T-helper 2 cell (primary cell): ENCODE data around the gene ZNF292.
"Not testable (repeated sequence)": the region's sequence is repeated elsewhere in the genome, so short reads cannot be mapped to it uniquely, and the experiment has no call there.

Experiments
- DNase-seq, 5 experiments: peaks; one replicate each; pipeline versions ENCODE4 v3.0.0 to v3.0.0-alpha.2; 2012 to 2022

The ZNF292 gene

DNA sequence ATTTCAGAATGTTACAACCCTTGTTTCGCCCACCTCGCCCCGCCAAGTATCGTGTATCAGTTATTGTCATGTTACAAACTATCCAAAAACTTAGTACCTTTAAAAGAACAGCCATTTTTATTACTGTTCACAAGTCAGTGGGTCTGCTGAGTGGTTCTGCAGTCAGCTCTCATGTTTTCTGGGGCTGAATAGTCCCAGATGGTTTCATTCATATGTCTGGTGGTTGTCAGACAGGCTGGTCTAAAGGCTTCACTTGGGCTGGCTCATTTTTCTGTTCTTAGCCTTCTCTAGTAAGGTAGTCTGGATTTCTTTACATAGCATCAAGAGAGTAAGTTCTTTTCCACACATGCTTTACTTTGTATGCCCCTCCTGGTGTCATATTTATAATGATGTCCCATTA, 8.6 kb downstream of the ZNF292 start:
- DNase-seq = no peak

- no peak for DNase-seq
These were observed 9.1 kb downstream of the ZNF292 start for GRCh38 chr6:87164506-87164905.

DNA sequence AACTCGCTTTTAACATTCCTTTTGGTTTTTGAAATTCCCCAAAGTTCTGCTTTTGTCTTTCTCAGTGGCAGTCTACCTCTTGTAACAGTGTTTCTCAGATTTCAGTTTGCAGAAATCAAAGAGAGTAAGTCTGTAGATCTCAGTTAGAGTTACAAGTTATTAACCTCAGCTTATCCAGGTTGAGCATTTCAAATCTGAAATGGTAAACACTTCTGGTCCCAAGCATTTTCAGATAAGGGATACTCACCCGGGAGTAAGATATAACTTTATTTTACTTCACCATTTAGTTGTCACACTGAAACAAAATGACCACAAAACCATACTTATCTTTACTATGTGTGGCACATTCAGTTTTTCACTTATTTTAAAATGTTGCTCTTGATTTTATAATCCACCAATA, 9.8 kb downstream of the ZNF292 start:
- DNase-seq = no peak

DNA sequence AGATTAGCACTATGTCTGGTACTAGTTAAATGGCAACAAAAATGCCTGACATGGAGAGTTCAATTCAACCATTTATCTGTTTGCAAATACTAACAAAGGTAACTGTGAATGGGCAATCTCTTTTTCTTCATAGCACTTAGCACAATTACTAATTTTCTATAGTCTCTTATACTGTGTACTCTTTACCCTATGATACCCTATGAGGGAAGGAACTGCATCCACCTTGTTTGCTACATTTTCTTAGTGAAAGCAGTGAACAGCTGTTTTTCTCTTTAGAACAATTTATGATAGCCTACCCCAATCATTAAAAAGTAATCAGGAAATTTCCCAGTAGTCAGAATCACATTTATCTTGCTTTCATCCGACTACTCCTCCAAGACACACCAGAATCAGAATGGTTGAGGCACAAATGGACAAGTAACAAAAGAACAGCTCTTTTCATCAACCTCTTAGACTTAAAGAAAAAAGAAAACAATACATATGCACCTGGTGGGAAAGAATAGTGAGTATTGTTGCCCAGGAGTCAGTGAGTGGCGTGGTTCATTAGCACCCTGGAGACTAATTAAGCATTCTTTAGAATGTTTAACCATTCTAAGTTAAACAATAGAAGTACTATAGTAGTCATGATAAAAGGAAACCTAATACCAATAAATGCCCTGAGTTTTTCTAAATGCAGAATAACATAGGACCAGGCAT, 16.7 kb downstream of the ZNF292 start:
- DNase-seq = no peak

DNA sequence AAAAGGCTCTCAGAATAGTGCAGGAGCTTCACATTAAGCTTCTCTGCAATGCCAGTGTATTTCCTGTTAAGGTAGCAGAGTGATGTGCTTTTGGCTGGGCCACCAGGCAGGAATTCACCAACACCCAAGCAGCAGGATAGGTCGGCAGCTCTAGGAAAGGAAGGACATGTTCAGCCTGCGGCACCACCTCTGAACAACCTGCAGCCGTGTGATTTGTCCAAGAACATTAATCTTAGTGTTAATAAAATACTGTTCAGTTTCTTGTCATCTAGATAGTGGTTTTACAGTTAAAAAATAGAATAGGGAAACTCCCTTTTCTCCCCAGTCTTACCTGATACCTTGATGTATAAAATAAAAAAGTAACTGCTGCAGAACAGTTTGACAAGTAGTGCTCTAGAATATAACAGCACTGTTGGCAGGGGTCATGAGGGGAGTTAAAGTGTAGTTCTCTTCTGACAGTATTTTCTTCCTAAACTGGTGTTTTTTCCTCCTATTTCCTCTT, 18.8 kb downstream of the ZNF292 start:
- no peak for DNase-seq

- no peak for DNase-seq
These were observed 21.1 kb downstream of the ZNF292 start for GRCh38 chr6:87176493-87176892.

GRCh38 chr6:87180105-87180728, 24.9 kb downstream of the ZNF292 start:
- no peak for DNase-seq

DNA sequence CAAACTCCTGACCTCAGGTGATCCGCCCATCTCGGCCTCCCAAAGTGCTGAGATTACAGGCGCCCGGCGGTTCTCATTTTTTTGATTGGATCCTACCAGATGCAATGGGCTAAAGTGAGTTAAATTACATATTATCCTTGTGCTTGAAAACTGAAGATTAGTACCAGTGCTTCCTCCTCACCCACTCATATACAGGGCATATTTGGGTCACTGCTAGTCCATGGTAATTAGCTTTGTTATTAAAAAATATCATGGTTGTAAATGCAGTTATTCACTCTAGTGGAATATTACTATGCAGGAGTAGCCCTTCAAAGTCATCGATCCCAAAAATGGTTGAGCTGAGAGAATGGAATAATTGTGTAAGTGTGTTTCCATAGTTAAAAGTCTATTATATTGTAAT, 26.5 kb downstream of the ZNF292 start:
- no peak for DNase-seq

DNA sequence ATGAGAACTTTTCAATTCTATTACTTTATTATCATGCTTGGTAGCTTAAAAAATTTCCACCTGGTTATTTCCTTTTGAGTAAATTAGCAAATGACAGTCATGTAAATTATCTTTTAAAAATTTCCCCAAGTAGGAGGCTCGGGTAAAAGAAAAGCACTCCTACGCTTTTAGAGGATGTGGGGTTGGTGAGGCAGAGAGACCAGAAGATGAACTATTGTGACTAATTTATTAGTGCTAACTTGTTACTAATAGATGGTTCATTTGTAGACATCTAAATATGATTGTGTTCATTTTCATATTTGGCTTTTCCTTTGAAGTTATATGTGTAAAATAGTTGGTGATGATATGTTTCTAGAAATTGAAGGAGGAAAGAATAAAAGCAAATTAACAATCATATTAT, 27.0 kb downstream of the ZNF292 start:
- DNase-seq = no peak

- no peak for DNase-seq
These were observed 27.6 kb downstream of the ZNF292 start for GRCh38 chr6:87182940-87183339.

GRCh38 chr6:87183687-87184086, 28.3 kb downstream of the ZNF292 start:
- DNase-seq = no peak

- no peak for DNase-seq
These were observed 29.4 kb downstream of the ZNF292 start for GRCh38 chr6:87184762-87185250.

DNA sequence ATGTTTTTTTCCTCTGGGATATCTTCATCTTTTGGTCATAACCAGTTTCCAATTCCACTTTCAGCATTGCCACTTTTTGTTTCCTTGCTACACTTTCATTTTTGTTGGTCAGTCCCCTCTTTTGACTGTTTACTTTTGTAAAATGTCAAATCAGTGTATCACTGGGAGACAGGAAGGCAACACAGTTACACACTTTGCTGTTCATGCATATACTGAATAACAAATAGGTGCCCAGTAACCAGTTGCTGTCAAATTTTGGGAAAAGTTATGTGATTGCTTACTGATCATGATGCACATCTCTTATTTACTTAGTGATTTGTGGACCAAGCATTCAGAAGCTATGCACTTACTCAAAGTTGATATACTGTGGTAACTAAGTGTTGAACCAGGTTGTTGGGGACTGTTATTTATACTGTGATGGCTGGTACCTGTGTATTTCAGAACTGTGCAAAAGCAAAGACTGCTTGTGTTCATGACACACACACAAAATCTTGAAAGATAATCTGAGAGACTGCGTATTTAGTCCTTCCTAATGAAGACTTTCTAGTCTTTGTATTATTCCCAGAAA, 41.0 kb downstream of the ZNF292 start:
- peak in 1 of 5 experiments; percentile 23 for DNase-seq

DNA sequence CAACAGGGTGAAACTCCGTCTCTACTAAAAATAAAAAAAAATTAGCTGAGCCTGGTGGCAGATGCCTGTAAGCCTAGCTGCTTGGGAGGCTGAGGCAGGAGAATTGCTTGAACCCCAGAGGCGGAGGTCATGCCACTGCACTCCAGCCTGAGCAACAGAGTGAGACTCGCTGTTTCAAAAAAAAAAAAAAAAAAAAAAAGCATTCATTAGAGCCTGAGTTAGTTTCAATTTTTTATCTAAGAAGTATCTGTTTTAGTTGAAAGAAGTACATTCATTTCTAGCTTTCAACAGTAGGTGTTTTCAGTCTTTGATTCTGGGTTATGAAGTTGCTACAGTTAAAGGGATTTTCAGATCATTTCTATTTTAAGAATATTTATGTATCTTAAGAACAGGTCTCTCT, 42.2 kb downstream of the ZNF292 start:
- DNase-seq = peak in 1 of 5 experiments; percentile 64

- not testable (repeated sequence) for DNase-seq
These were observed 42.9 kb downstream of the ZNF292 start for GRCh38 chr6:87198022-87198810.

- DNase-seq = no peak
These were observed 44.4 kb downstream of the ZNF292 start for GRCh38 chr6:87199787-87200186.

GRCh38 chr6:87200469-87201175, 45.3 kb downstream of the ZNF292 start:
- DNase-seq = no peak

- no peak for DNase-seq
These were observed 48.2 kb downstream of the ZNF292 start for GRCh38 chr6:87203448-87204023.

GRCh38 chr6:87209812-87210211, 54.4 kb downstream of the ZNF292 start:
- DNase-seq = no peak

DNA sequence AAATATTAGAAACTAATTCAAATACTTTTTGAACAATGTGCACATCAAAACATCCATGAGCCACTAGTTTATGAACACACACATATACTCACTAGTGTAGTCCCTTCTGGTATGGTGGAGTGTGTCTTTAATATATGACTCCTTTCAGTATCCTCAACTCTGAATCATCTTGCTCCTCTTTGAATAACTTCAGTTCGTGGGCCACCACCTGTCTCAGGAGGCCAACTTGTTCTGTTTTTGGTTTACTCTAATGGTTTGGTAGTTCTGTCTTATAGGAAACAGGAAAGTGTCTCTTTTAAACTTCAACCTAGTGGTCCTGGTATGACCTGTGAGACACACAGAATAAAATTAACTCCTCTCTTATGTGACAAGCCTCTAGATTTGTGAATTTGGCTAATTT, 55.6 kb downstream of the ZNF292 start:
- DNase-seq = peak in 1 of 5 experiments; percentile 27

DNA sequence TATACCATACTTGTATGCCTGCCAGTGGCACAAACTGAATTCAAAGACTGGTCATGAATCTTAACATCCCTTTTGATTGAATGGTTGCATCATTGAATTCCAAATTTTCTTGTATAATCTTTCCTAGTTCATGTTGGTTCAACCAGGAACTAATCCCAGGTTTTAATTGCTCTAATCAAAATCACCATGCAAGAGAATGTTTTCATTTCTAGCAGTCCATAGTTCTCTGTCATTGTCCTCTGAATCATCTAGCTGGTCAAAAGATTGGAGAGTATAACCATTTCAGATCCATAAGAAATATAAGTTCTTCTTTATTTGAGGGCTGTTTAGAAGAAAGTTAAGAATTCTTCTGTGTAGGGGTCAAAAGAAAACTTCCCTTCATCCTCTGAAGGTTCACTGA, 57.2 kb downstream of the ZNF292 start:
- DNase-seq = no peak

DNA sequence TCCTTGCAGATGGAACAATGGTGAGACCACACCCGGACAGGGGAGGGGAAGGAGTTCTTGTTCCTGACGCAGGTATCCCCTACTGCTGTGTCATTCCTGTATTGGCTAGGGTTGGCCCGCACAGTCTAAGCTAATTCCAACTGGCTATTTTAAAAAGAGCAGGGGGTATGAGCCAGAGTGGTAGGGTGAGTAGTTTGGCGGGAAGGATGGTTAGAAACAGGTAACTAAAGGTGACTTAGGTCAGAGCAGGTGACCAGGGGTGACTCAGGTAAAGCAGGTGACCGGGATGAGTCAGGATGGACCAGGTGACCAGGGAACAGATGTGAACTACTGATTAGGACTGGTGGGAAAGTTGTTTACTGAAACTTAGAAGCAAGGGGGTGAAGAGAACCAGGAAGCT, 58.0 kb downstream of the ZNF292 start:
- DNase-seq = no peak
